SK-N-SH (cell line): ENCODE results near the gene MROH2B. TPM values are rescaled to one million over a fixed set of nuclear protein-coding genes. Genes with fewer than 3 reads are reported as not detected.

Experiments used
- CTCF ChIA-PET: fragments of 300-600, 350-600 bp; formaldehyde crosslinking; extraction: SDS; loops from one replicate; lab custom pipeline; 2021; lab: Yijun Ruan, JAX
- POLR2A ChIA-PET: fragments of 350-600 bp; sonication (Branson Sonifier 250); formaldehyde crosslinking; extraction: SDS; loops from one replicate; lab custom pipeline; 2020; ENCODE audit warnings: antibody characterized with exemption, inconsistent platforms; lab: Yijun Ruan, JAX
- DNase-seq: peaks from one replicate; pipeline ENCODE4 v3.0.0; 2012
- H2AFZ ChIP-seq: fragments of 200-600 bp; sonication (generic); 2 replicates; pipeline ENCODE4 v1.8.1; 2016; ENCODE audit warnings: antibody characterized with exemption, mild to moderate bottlenecking, low read depth
- H3F3A ChIP-seq: fragments of 200-600 bp; sonication (generic); replicated peaks from 2 replicates; pipeline ENCODE3; 2016; ENCODE audit warnings: antibody characterized with exemption, mild to moderate bottlenecking; ENCODE audit not compliant: insufficient read depth
- H3K27ac ChIP-seq, 2 experiments: fragments of 200-500 bp in 1 of 2; fragments of 200-600 bp in 1 of 2; sonication (Bioruptor generic) in 1 of 2; sonication (generic), shearing (Covaris generic) in 1 of 2; 2 replicates each; pipeline versions ENCODE4 v1.5.1 to v1.6.1; 2014 to 2016; ENCODE audit warnings: low read depth in 2 of 2, inconsistent platforms in 1 of 2, low read length in 1 of 2, mild to moderate bottlenecking in 1 of 2, mixed read lengths in 1 of 2
- H3K27me3 ChIP-seq: fragments of 200-600 bp; sonication (generic), shearing (Covaris generic); 2 replicates; pipeline ENCODE4 v1.6.1; 2016; ENCODE audit warnings: mixed run types; ENCODE audit not compliant: insufficient read depth
- H3K36me3 ChIP-seq, 2 experiments: fragments of 200-500 bp in 1 of 2; fragments of 200-600 bp in 1 of 2; sonication (Bioruptor generic) in 1 of 2; sonication (generic) in 1 of 2; replicated peaks in 1 of 2; 2 replicates each; pipeline versions ENCODE3 to v1.5.1; 2014 to 2016; ENCODE audit warnings: low read length in 1 of 2, mild to moderate bottlenecking in 1 of 2; ENCODE audit not compliant: insufficient read depth in 2 of 2, control insufficient read depth in 1 of 2
- H3K4me1 ChIP-seq, 2 experiments: fragments of 200-500 bp in 1 of 2; fragments of 200-600 bp in 1 of 2; sonication (Bioruptor generic) in 1 of 2; sonication (generic), shearing (Covaris generic) in 1 of 2; 2 replicates each; pipeline versions ENCODE4 v1.5.1 to v1.6.1; 2014 to 2016; ENCODE audit warnings: low read depth in 1 of 2, low read length in 1 of 2, mixed run types in 1 of 2; ENCODE audit not compliant: insufficient read depth in 2 of 2, control insufficient read depth in 1 of 2
- H3K4me2 ChIP-seq: fragments of 200-600 bp; sonication (generic), shearing (Covaris generic); 2 replicates; pipeline ENCODE4 v1.6.1; 2017; ENCODE audit warnings: mixed run types
- H3K4me3 ChIP-seq, 2 experiments: fragments of 200-500 bp in 1 of 2; fragments of 200-600 bp in 1 of 2; sonication (Bioruptor generic) in 1 of 2; sonication (generic), shearing (Covaris generic) in 1 of 2; 2 replicates each; pipeline versions ENCODE4 v1.5.1 to v1.8.1; 2014 to 2016; ENCODE audit warnings: low read depth in 2 of 2, inconsistent platforms in 1 of 2, low read length in 1 of 2, mild to moderate bottlenecking in 1 of 2, mixed read lengths in 1 of 2, moderate library complexity in 1 of 2
- H3K79me2 ChIP-seq: fragments of 200-600 bp; sonication (generic); 2 replicates; pipeline ENCODE4 v1.8.1; 2017; ENCODE audit warnings: mild to moderate bottlenecking; ENCODE audit not compliant: insufficient read depth
- H3K9ac ChIP-seq: fragments of 200-600 bp; sonication (generic); 2 replicates; pipeline ENCODE4 v1.6.1; 2017; ENCODE audit warnings: mixed run types
- H3K9me2 ChIP-seq: fragments of 200-600 bp; sonication (generic); 2 replicates; pipeline ENCODE4 v1.6.1; 2017; ENCODE audit warnings: mixed run types
- H3K9me3 ChIP-seq: fragments of 200-600 bp; sonication (generic); 2 replicates; pipeline ENCODE4 v1.6.1; 2017; ENCODE audit warnings: mixed run types, mild to moderate bottlenecking, moderate library complexity
- H4K20me1 ChIP-seq: fragments of 200-600 bp; sonication (generic); 2 replicates; pipeline ENCODE4 v1.6.1; 2017; ENCODE audit warnings: mild to moderate bottlenecking, mixed run types; ENCODE audit not compliant: insufficient read depth
- ELF1 ChIP-seq: IDR thresholded peaks from 2 replicates; pipeline ENCODE4 v1.4.0; 2012
- FOSL2 ChIP-seq: IDR thresholded peaks from 2 replicates; pipeline ENCODE4 v1.4.0; 2012; ENCODE audit warnings: low read depth, mild to moderate bottlenecking, moderate library complexity, borderline replicate concordance
- FOXM1 ChIP-seq: IDR thresholded peaks from 2 replicates; pipeline ENCODE4 v1.4.0; 2012; ENCODE audit warnings: low read depth, mild to moderate bottlenecking
- GATA2 ChIP-seq: sonication (generic); formaldehyde crosslinking; IDR thresholded peaks from 2 replicates; pipeline ENCODE4 v1.5.0; 2020; ENCODE audit warnings: mild to moderate bottlenecking, missing genetic modification reagents
- IRF3 ChIP-seq: fragments of 150-350 bp; IDR thresholded peaks from 2 replicates; pipeline ENCODE4 v1.6.1; 2016; ENCODE audit warnings: mild to moderate bottlenecking, low read depth, low read length
- JUND ChIP-seq: IDR thresholded peaks from 2 replicates; pipeline ENCODE4 v1.4.0; 2012
- MAX ChIP-seq: IDR thresholded peaks from 2 replicates; pipeline ENCODE4 v1.4.0; 2012; ENCODE audit warnings: low read depth
- MEF2A ChIP-seq: IDR thresholded peaks from 2 replicates; pipeline ENCODE4 v1.4.0; 2012; ENCODE audit warnings: low read depth, borderline replicate concordance
- NFIC ChIP-seq: IDR thresholded peaks from 2 replicates; pipeline ENCODE4 v1.4.0; 2012; ENCODE audit warnings: borderline replicate concordance
- POLR2AphosphoS5 ChIP-seq: IDR thresholded peaks from 2 replicates; pipeline ENCODE4 v1.6.1; 2012; ENCODE audit warnings: low read depth, low read length
- RAD21 ChIP-seq: IDR thresholded peaks from 2 replicates; pipeline ENCODE4 v1.6.1; 2012; ENCODE audit warnings: mild to moderate bottlenecking, low read length
- RFX5 ChIP-seq: IDR thresholded peaks from 2 replicates; pipeline ENCODE4 v1.6.1; 2012; ENCODE audit warnings: mild to moderate bottlenecking, improper control_type of control experiment, low read length
- RXRA ChIP-seq: IDR thresholded peaks from 2 replicates; pipeline ENCODE4 v1.4.0; 2012; ENCODE audit warnings: low read depth, mild to moderate bottlenecking, borderline replicate concordance
- TAF1 ChIP-seq: IDR thresholded peaks from 2 replicates; pipeline ENCODE4 v1.6.1; 2012; ENCODE audit warnings: low read depth, mild to moderate bottlenecking, low read length, moderate library complexity, borderline replicate concordance
- TCF12 ChIP-seq: IDR thresholded peaks from 2 replicates; pipeline ENCODE4 v1.4.0; 2012
- WGBS: methylation state at CpG from one replicate; pipeline ENCODE4 v1.1.6; 2017; ENCODE audit warnings: low lambda C conversion rate; 5-methylcytosine and 5-hydroxymethylcytosine counted together
- polyA plus RNA-seq, 3 experiments: library from polyadenylated mRNA; depleted of rRNA; stranded (reverse); fragments of >200 nt; gene quantifications; 2 replicates each; pipeline ENCODE4 v1.2.3, GENCODE V29; 2012
- TF ChIP-seq, protein P1 (sequence below): IDR thresholded peaks from 2 replicates; pipeline ENCODE4 v1.4.0; 2012; ENCODE audit warnings: low read depth, borderline replicate concordance
- TF ChIP-seq, protein P2 (sequence below): IDR thresholded peaks from 2 replicates; pipeline ENCODE4 v1.4.0; 2012; ENCODE audit warnings: low read depth, borderline replicate concordance

Gene MROH2B
- polyA plus RNA-seq, 1 of the 3 experiments (the other 2 are of a cell fraction): not detected

GRCh38 chr5:41109186-41109585 lies 38.0 kb upstream of the MROH2B start (continued):
- TF ChIP-seq, protein P1, sequence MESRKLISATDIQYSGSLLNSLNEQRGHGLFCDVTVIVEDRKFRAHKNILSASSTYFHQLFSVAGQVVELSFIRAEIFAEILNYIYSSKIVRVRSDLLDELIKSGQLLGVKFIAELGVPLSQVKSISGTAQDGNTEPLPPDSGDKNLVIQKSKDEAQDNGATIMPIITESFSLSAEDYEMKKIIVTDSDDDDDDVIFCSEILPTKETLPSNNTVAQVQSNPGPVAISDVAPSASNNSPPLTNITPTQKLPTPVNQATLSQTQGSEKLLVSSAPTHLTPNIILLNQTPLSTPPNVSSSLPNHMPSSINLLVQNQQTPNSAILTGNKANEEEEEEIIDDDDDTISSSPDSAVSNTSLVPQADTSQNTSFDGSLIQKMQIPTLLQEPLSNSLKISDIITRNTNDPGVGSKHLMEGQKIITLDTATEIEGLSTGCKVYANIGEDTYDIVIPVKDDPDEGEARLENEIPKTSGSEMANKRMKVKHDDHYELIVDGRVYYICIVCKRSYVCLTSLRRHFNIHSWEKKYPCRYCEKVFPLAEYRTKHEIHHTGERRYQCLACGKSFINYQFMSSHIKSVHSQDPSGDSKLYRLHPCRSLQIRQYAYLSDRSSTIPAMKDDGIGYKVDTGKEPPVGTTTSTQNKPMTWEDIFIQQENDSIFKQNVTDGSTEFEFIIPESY: no peak
- TF ChIP-seq GATA2: no peak
- TF ChIP-seq FOSL2: no peak
- no peak for TF ChIP-seq ELF1
- no peak for TF ChIP-seq RXRA

- H3K4me2 ChIP-seq: no peak overlapping the region
- H3K79me2 ChIP-seq: no peaks in the 10 kb centered on the region
- H3K27me3 ChIP-seq: no peaks in the 10 kb centered on the region
- POLR2A ChIA-PET: no interaction called here
- no peak overlapping the region for H3K9ac ChIP-seq
- no peaks in the 10 kb centered on the region for H3F3A ChIP-seq
- no peak overlapping the region for H2AFZ ChIP-seq
- H3K4me3 ChIP-seq: no peak overlapping the region
- no peak overlapping the region for H3K27ac ChIP-seq
- TF ChIP-seq IRF3: no peak
- TF ChIP-seq TAF1: no peak
- TF ChIP-seq POLR2AphosphoS5: no peak
- TF ChIP-seq, protein P2, sequence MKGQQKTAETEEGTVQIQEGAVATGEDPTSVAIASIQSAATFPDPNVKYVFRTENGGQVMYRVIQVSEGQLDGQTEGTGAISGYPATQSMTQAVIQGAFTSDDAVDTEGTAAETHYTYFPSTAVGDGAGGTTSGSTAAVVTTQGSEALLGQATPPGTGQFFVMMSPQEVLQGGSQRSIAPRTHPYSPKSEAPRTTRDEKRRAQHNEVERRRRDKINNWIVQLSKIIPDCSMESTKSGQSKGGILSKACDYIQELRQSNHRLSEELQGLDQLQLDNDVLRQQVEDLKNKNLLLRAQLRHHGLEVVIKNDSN: no peak
- no peak for TF ChIP-seq JUND
- TF ChIP-seq RFX5: no peak
- no peak for TF ChIP-seq ELF1
- no peak for TF ChIP-seq FOXM1
- no peak for TF ChIP-seq NFIC
- TF ChIP-seq RAD21: no peak
- TF ChIP-seq TCF12: no peak
- H3K36me3 ChIP-seq: no peaks in the 10 kb centered on the region
- no peaks in the 10 kb centered on the region for H4K20me1 ChIP-seq
- H3K4me1 ChIP-seq: no peaks in the 10 kb centered on the region
- CTCF ChIA-PET: no interaction called here
- no peaks in the 10 kb centered on the region for H3K9me3 ChIP-seq
- H3K9me2 ChIP-seq: no peaks in the 10 kb centered on the region
- DNase-seq: no peak
These were observed 31.2 kb upstream of the MROH2B start for GRCh38 chr5:41102341-41102740.

DNA sequence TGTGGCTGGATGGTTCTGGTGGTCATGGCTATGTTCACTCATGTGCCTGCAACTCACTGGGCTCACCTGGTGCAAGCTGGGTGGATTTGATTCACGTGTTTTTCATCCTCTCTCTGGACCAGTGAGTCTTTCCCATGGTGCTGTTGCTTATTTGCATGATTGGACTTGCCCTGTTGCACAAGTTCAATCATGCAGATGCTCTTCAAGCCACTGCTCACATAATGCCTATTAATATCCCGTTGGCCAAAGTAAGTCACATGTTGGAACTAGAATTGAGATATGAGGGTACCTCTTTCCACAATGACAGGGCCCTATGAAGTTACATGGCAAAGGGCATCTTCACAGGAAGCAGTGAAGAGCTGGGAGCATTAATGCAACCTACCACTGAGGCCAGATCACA lies 26.5 kb upstream of the MROH2B start:
- ChIA-PET POLR2A (no interaction called here), CTCF (no interaction called here)
- Histone ChIP-seq H3K9ac (no peak overlapping the region), H2AFZ (no peak overlapping the region), H3K4me3 (no peak overlapping the region), H3K36me3 (no peaks in the 10 kb centered on the region), H3F3A (no peaks in the 10 kb centered on the region), H3K4me1 (no peaks in the 10 kb centered on the region), H3K9me2 (no peaks in the 10 kb centered on the region), H3K9me3 (no peaks in the 10 kb centered on the region), H3K27me3 (no peaks in the 10 kb centered on the region), H4K20me1 (no peaks in the 10 kb centered on the region), H3K4me2 (no peak overlapping the region), H3K27ac (no peak overlapping the region), H3K79me2 (no peaks in the 10 kb centered on the region)
- DNase-seq: no peak
- WGBS: 32% methylated on average over 2 of the region's 2 CpGs
- no peak for TF ChIP-seq MAX
- no peak for TF ChIP-seq POLR2AphosphoS5
- TF ChIP-seq RAD21: no peak
- TF ChIP-seq TAF1: no peak
- TF ChIP-seq MEF2A: no peak
